GM18951 (cell line): ENCODE measurements around the gene ITGA8.

ENCODE experiments used
- POLR2A ChIP-seq: IDR thresholded peaks from 4 replicates; pipeline ENCODE4 v1.6.1; 2011; ENCODE audit warnings: mild to moderate bottlenecking; ENCODE audit not compliant: insufficient read length, insufficient read depth; ENCODE audit errors: extremely low read depth
- in situ Hi-C: fragments of 300-500 bp; cut with MboI; formaldehyde crosslinking; loops from one replicate; pipeline ENCODE4 v1.12.0; 2022; ENCODE audit warnings: low sequenced_read_pairs, mixed read lengths, inconsistent platforms; ENCODE audit not compliant: unreplicated experiment

Gene ITGA8

GRCh38 chr10:15700078-15700674 is 19.5 kb downstream of the ITGA8 start:
- in situ Hi-C loops: no loop called here
- no peak for TF ChIP-seq POLR2A

- TF ChIP-seq POLR2A: no peak
- in situ Hi-C loops: no loop called here
Measured at GRCh38 chr10:15695852-15696251, 23.9 kb downstream of the ITGA8 start.

GRCh38 chr10:15690031-15690430 is 29.7 kb downstream of the ITGA8 start:
- no peak for TF ChIP-seq POLR2A
- in situ Hi-C loops: no loop called here

GRCh38 chr10:15684768-15685167 is 35.0 kb downstream of the ITGA8 start:
- no peak for TF ChIP-seq POLR2A
- in situ Hi-C loops: no loop called here

- TF ChIP-seq POLR2A: no peak
- in situ Hi-C loops: no loop called here
Measured at GRCh38 chr10:15681076-15681475, 38.6 kb downstream of the ITGA8 start.

GRCh38 chr10:15678851-15679250 is 40.9 kb downstream of the ITGA8 start:
- no peak for TF ChIP-seq POLR2A

GRCh38 chr10:15672469-15672868 is 47.3 kb downstream of the ITGA8 start:
- no peak for TF ChIP-seq POLR2A
- in situ Hi-C loops: no loop called here

More at GRCh38 chr10:15678851-15679250, 40.9 kb downstream of the ITGA8 start:
- in situ Hi-C loops: no loop called here

- in situ Hi-C loops: no loop called here
- TF ChIP-seq POLR2A: no peak
Measured at GRCh38 chr10:15670880-15671279, 48.8 kb downstream of the ITGA8 start.

GRCh38 chr10:15661574-15661973 is 58.1 kb downstream of the ITGA8 start:
- in situ Hi-C loops: no loop called here
- no peak for TF ChIP-seq POLR2A

- in situ Hi-C loops: no loop called here
- TF ChIP-seq POLR2A: no peak
Measured at GRCh38 chr10:15660990-15661389, 58.7 kb downstream of the ITGA8 start.

- in situ Hi-C loops: no loop called here
- no peak for TF ChIP-seq POLR2A
Measured at GRCh38 chr10:15658069-15658702, 61.5 kb downstream of the ITGA8 start.

GRCh38 chr10:15652757-15653156 is 67.0 kb downstream of the ITGA8 start:
- TF ChIP-seq POLR2A: no peak
- in situ Hi-C loops: no loop called here

- no peak for TF ChIP-seq POLR2A
- in situ Hi-C loops: no loop called here
Measured at GRCh38 chr10:15652117-15652516, 67.6 kb downstream of the ITGA8 start.

GRCh38 chr10:15651175-15651574 is 68.5 kb downstream of the ITGA8 start:
- in situ Hi-C loops: no loop called here
- no peak for TF ChIP-seq POLR2A
